ENCODE results near the gene PLD6.
A peak's percentile ranks its signal among the peaks of the same experiment; 100 is the strongest.

- TF ChIP-seq POLR2A (IDR thresholded peaks at IDR 0.05; ENCODE audit: low read depth) = no peak
- TF ChIP-seq CTCF (IDR thresholded peaks at IDR 0.05) = no peak
- TF ChIP-seq EP300 (IDR thresholded peaks at IDR 0.05) = no peak
- peak; percentile 46 to 49 for TF ChIP-seq POLR2AphosphoS5 (IDR thresholded peaks at IDR 0.05)
These were observed 5.3 kb downstream of the PLD6 start for GRCh38 chr17:17200831-17201230.
